Left ventricle myocardium superior (tissue), 1 donor: ENCODE results near the gene PTK7. TPM values are rescaled to one million over a fixed set of nuclear protein-coding genes. Genes with fewer than 3 reads are reported as not detected.
"Not testable (repeated sequence)": the region's sequence is repeated elsewhere in the genome, so short reads cannot be mapped to it uniquely, and the experiment has no call there.

Experiments used
- ATAC-seq: fragments of 200-7000 bp; cut with Tn5 transposase; one replicate; pipeline ENCODE4 v1.9.1; 2020; ENCODE audit warnings: mild to moderate bottlenecking, moderate library complexity
- DNase-seq: peaks from one replicate; pipeline ENCODE4 v3.0.0-alpha.2; 2020
- intact Hi-C: fragments of 100-400 bp; cut with micrococcal nuclease; formaldehyde crosslinking; loops from one replicate; pipeline ENCODE4 v1.11.0; 2022
- long read RNA-seq: library from polyadenylated mRNA; unstranded; transcript quantifications from one replicate; pipeline ENCODE4 v2.0.0, GENCODE V29; 2021
- total RNA-seq: library from RNA; stranded (reverse); fragmentation: NEBNext Ultra II Directional; extraction: Animal tissue kit (Norgen Biotek cat#: 25700); gene quantifications from one replicate; pipeline ENCODE4 v1.2.1, GENCODE V29; 2021
- donor health status: DM: no; HTN: yes; CAD: no; lungs with severe emphysema.

Gene PTK7
- total RNA-seq, result 2.1 TPM
- long read RNA-seq, full-length matches to known transcripts, result 1 of 4 reads
- long read RNA-seq, partial matches to known transcripts, result 3 of 4 reads
- long read RNA-seq, other reads (novel, unspliced or antisense), result 0 of 4 reads

DNA sequence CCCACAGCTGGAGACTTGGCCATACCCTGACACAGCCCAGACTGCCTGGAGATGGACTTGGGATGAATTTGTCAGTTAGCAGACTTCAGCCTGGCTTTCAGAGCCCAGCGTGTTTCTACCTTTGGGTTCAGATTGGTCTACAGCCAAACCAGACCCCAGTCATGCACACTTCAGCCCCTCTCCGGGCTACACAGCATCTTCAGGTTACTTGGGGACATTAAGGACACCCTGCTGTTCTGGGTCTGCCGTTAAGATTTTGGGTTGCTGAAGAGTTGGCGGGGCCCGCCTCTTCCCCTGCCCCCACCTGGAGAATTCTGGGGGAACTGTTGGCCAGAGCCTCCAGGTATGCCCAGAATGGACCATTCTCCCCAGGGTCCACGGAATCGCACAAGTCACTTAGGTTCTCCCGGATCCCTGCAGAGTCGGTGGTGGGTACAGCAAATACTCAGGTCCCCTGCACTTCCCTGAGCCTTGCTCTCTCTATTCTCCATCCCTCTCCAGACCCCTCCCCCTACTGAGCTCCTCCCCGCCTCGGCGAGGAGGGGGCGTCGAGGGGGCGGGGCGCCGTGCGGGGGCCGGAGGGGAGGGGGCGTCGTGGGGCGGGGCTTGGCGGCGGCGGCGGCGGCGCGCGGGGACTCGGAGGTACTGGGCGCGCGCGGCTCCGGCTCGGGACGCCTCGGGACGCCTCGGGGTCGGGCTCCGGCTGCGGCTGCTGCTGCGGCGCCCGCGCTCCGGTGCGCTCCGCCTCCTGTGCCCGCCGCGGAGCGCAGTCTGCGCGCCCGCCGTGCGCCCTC is at the start of gene PTK7:
PTK7 (plus strand) TSS at position 645 of the 794 bp plus-strand sequence. CDS start 175 bp downstream, outside the sequence.
- DNase-seq, result peak; percentile 56
- ATAC-seq, result peak; percentile 69
- intact Hi-C loops, result no loop called here

DNA sequence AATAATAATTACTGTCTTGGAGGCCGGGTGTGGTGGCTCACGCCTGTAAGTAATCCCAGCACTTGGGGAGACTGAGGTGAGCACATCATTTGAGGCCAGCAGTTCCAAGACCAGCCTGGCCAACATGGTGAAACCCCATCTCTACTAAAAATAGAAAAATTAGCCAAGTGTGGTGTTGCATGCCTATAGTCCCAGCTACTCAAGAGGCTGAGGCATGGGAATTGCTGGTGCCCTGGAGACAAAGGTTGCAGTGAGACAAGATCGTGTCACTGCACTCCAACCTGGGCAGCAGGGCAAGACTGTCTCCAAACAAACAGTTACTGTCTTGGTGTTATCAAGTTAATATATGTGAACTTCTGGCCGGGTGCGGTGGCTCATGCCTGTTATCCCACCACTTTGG is 49.7 kb upstream of the PTK7 start:
- no peak for ATAC-seq
- DNase-seq, result peak; percentile 11
- intact Hi-C loops, result no loop called here

DNA sequence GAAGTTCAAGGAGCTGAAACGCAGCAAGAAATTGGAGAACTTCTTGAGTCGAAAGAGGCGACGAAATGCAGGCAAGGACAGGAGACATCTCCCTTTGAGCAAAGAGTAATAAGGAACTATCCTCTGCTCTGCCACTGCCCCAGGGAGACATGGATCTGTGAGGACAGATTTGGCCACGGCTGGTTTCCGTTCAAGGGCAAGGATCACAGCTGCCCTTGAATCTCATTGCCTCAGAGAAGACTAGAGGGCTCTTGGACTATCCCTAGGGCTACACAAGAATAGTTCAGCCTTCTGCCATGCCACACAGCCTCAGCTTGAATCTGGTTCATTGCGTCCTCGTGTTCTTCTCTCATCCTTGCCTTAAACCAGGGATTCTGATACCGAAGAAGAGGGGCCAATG is 47.0 kb upstream of the PTK7 start:
- DNase-seq (peak; percentile 6), ATAC-seq (no peak)
- intact Hi-C loops, result no loop called here

DNA sequence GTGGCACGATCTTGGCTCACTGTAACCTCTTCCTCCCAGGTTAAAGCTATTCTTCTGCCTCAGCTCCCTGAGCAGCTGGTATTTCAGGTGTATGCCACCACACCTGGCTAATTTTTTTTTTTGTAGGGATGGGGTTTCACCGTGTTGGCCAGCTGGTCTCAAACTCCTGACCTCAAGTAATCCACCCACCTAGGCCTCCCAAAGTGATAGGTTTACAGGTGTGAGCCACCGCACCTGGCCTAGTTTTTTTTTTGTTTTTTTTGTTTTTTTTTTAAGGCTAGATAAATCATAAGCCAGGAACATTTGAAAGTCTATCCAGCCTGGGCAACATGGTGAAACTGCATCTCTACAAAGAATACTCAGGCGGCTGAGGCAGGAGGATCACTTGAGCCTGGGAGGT is 43.8 kb upstream of the PTK7 start:
- DNase-seq, result no peak
- ATAC-seq, result no peak
- intact Hi-C loops, result no loop called here

- DNase-seq, result no peak
- intact Hi-C loops, result no loop called here
- no peak for ATAC-seq
These were observed 42.5 kb upstream of the PTK7 start for GRCh38 chr6:43033496-43034189.

- ATAC-seq, result no peak
These were observed 42.0 kb upstream of the PTK7 start for GRCh38 chr6:43034190-43034525.

GRCh38 chr6:43035495-43036194 is 40.5 kb upstream of the PTK7 start:
- ATAC-seq (peak; percentile 96), DNase-seq (peak; percentile 80)
- intact Hi-C loops, result no loop called here

More at GRCh38 chr6:43034190-43034525, 42.0 kb upstream of the PTK7 start:
- intact Hi-C loops, result no loop called here
- DNase-seq, result no peak

DNA sequence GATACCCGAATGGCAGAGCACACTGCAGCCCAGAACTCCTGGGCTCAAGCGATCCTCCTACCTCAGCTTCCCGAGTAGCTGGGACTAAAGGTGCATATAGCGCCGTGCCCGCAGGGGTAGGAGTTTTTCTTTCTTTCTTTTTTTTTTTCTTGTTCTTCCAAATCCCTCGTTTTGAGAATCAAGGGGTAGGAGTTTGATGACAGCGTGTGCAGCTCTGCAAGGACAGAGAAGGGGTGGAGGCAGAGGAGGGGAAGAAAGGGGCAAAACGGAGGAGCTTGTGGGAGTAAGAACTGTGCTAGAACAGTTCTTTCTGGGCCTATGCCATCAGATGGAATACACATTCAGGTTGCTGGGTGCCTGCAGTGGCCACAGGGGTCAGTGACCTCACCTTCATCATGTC is 39.4 kb upstream of the PTK7 start:
- DNase-seq, result no peak
- ATAC-seq, result no peak
- intact Hi-C loops, result no loop called here

- ATAC-seq, result peak; percentile 46
- no peak for DNase-seq
- intact Hi-C loops, result no loop called here
These were observed 38.9 kb upstream of the PTK7 start for GRCh38 chr6:43037197-43037596.

GRCh38 chr6:43037706-43038105 is 38.4 kb upstream of the PTK7 start:
- DNase-seq (no peak), ATAC-seq (no peak)
- intact Hi-C loops, result no loop called here

DNA sequence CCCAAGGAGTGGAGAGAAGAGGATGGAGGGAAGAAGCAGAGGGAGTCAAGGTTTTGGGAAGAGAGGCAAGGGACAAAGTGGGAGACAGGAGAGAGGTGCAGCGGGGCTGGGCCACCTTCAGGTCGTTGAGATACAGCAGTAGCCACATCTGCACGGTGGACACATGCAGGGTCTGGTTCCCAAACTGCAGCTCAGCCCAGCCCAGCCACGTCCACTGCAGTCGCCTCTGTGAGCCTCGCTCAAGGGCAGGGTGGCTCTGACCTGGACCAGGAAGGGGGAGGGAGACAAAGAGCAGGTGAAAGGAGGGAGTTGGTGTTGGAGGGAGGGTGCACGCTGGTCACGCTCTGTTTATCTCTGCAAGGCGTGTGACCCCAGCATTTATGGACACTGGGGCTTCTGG is 37.4 kb upstream of the PTK7 start:
- intact Hi-C loops, result no loop called here

DNA sequence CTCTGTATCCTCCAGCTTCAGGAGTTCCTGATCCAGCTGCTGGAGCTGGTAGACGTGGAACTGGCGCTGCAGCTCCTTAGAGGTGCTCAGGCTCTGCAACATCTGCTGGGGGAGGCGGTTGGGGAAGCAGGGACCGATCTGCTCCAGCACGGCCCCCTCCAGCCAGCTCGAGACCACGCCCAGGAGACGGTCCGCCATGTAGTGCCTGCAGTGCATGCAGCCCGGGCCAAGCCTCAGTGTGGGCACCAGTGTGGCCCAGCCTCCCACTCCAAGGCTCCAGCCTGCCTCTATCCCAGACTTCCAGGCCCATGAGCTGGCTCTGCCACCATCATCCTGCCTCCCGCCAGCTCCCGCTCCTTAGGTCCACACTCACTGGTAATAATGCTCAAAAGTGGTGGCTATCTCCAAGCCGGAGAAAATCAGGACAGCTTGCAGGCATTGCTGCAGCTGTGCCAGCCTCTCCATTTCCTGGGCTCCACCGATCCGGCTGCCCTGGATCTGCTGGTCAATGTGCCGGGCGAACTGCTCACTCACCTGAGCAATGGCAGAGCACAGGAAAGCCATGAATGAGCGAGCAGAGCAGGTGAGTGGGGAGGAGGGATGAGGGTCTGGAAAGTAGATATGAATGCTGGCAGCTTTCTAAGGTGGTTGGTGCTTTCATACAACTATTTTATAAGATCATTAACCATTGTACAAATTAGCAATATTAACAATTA is 35.4 kb upstream of the PTK7 start:
- DNase-seq, result no peak
- ATAC-seq, result no peak
- intact Hi-C loops, result no loop called here

More for the DNA sequence above, 37.4 kb upstream of the PTK7 start:
- ATAC-seq (no peak), DNase-seq (no peak)

- ATAC-seq, intact Hi-C loops, DNase-seq: not testable (repeated sequence)
These were observed 34.6 kb upstream of the PTK7 start for GRCh38 chr6:43041475-43041874.

- ATAC-seq, result no peak
- DNase-seq, result no peak
- intact Hi-C loops, result no loop called here
These were observed 32.8 kb upstream of the PTK7 start for GRCh38 chr6:43043310-43043709.

DNA sequence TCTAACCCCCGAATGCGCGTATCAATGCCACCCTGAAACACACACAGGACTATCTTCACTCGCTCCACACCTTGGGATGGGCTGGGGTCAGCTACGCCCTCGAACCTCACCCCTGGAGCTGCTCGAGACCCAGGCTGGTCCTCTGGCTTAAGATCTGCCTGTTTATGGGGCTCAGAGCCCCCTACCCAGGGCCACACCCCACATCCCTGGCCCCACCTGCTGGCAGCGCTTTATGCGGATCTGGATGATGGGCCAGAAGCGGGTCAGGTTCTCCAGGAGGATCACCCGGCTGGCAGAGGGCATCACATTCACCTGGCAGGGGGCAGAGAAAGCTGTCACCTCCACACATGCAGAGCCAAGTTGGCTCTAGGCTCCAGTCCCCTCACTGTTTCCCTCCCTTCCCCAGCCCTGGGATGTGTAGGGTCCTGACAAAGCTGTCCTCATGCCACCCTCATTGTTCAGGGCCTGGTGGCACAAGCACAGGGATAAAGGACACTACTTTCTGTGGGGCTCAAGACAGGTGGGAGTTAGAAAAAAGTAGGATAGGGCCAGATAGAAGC is 30.7 kb upstream of the PTK7 start:
- intact Hi-C loops, result no loop called here
- ATAC-seq, result no peak
- no peak for DNase-seq

- intact Hi-C loops, result no loop called here
- ATAC-seq, result no peak
- DNase-seq, result no peak
These were observed 28.1 kb upstream of the PTK7 start for GRCh38 chr6:43047998-43048397.

DNA sequence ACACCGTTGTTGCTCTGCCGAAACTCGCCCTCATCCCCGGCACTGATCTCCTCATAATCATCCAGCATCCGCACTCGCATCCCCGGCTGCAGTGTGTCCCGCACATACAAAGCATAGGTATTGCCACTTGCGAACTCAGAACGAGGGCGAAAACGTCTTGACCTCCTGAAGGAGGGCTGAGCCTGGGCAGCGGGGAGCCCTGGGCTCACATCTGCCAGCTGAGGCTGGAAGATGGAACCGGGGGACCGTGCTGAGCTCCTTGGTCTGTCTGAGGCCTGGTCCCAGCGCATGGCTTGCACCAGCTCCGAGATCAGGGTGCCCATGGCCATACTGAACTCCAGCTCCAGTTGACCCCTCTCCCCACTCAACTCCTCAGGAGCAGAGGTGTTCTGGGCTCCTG is 25.1 kb upstream of the PTK7 start:
- no peak for DNase-seq
- intact Hi-C loops, result no loop called here
- ATAC-seq, result no peak

GRCh38 chr6:43052225-43052841 is 23.8 kb upstream of the PTK7 start:
- intact Hi-C loops, result no loop called here
- DNase-seq, result peak; percentile 39
- ATAC-seq, result no peak
